Right lobe of liver (tissue), 4 donors: ENCODE measurements around the gene SELE.
"Not testable (repeated sequence)": the region's sequence is repeated elsewhere in the genome, so short reads cannot be mapped to it uniquely, and the experiment has no call there.

ENCODE experiments used
- POLR2A ChIP-seq: fragments of 450-650 bp; IDR thresholded peaks from one replicate; pipeline ENCODE4 v1.6.1; 2017; ENCODE audit warnings: antibody characterized with exemption, mild to moderate bottlenecking
- TF ChIP-seq, protein P1 (sequence below), 4 donors: fragments of 200-600 bp in 3 of 4; fragments of 450-650 bp in 1 of 4; IDR thresholded peaks; one replicate each; pipeline versions ENCODE4 v1.5.1 to v1.8.0; 2016 to 2022; ENCODE audit warnings: antibody characterized with exemption in 4 of 4, mild to moderate bottlenecking in 2 of 4
- donor health status: DM: no; HTN: no; CAD: no.
- donor health status: DM: no; HTN: no; CAD: no.
- donor health status: DM: no; HTN: yes; CAD: no.

DNA sequence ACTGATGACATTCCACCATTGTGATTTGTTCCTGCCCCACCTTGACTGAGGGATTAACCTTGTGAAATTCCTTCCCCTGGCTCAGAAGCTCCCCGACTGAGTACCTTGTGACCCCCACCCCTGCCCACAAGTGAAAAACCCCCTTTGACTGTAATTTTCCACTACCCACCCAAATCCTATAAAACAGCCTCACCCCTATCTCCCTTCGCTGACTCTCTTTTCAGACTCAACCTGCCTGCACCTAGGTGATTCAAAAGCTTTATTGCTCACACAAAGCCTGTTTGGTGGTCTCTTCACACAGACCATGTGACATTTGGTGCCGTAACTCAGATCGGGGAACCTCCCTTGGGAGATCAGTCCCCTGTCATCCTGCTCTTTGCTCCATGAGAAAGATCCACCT, 50.7 kb downstream of the SELE start:
- TF ChIP-seq, protein P1, sequence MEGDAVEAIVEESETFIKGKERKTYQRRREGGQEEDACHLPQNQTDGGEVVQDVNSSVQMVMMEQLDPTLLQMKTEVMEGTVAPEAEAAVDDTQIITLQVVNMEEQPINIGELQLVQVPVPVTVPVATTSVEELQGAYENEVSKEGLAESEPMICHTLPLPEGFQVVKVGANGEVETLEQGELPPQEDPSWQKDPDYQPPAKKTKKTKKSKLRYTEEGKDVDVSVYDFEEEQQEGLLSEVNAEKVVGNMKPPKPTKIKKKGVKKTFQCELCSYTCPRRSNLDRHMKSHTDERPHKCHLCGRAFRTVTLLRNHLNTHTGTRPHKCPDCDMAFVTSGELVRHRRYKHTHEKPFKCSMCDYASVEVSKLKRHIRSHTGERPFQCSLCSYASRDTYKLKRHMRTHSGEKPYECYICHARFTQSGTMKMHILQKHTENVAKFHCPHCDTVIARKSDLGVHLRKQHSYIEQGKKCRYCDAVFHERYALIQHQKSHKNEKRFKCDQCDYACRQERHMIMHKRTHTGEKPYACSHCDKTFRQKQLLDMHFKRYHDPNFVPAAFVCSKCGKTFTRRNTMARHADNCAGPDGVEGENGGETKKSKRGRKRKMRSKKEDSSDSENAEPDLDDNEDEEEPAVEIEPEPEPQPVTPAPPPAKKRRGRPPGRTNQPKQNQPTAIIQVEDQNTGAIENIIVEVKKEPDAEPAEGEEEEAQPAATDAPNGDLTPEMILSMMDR (IDR thresholded peaks at IDR 0.05), result not testable (repeated sequence)
- TF ChIP-seq POLR2A, result not testable (repeated sequence)
